Spleen (tissue), 7 donors: Measurements from ENCODE around the gene ZNF514.

ENCODE experiments used
- POLR2A ChIP-seq, 3 donors: fragments of 450-650 bp; IDR thresholded peaks; one replicate each; pipeline ENCODE4 v1.5.1; 2017; ENCODE audit warnings: antibody characterized with exemption in 3 of 3, mild to moderate bottlenecking in 1 of 3
- TF ChIP-seq, protein P1 (sequence below), 11 experiments: fragments of 200-600 bp in 7 of 11; fragments of 450-650 bp in 4 of 11; sonication (generic) in 4 of 11; IDR thresholded peaks in 8 of 11; conservative IDR thresholded peaks in 3 of 11; 1 replicate in 7 of 11; 2 replicates in 4 of 11; pipeline versions ENCODE4 v1.4.0 to v1.8.0; 2016 to 2021; ENCODE audit warnings: antibody characterized with exemption in 11 of 11, inconsistent platforms in 4 of 11, mild to moderate bottlenecking in 1 of 11
- donor health status: DM: no; HTN: no; CAD: no; lungs with moderate emphysema.
- donor health status: DM: no; HTN: no; CAD: no.
- donor health status: DM: no; HTN: no; CAD: no.

DNA sequence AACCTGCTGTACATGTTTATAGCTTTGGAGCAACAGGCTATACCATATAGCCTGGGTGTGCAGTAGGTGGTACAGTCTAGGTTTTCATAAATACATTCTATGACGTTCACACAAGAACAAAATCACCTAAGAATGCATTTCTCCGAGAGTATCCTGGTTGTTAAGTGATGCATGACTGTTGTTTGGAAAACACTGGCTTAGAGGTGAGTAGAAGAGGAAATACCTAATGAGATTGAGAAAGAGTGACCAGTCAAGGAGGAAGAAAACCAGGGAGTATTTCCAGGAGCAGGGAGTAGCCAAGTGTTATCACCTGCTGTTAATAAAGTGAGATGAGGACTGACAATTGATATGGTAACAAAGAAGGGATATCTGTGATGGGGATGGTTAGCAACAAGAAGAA, 44.7 kb upstream of the ZNF514 start:
- no peak for TF ChIP-seq POLR2A (IDR thresholded peaks at IDR 0.05)
- TF ChIP-seq, protein P1, sequence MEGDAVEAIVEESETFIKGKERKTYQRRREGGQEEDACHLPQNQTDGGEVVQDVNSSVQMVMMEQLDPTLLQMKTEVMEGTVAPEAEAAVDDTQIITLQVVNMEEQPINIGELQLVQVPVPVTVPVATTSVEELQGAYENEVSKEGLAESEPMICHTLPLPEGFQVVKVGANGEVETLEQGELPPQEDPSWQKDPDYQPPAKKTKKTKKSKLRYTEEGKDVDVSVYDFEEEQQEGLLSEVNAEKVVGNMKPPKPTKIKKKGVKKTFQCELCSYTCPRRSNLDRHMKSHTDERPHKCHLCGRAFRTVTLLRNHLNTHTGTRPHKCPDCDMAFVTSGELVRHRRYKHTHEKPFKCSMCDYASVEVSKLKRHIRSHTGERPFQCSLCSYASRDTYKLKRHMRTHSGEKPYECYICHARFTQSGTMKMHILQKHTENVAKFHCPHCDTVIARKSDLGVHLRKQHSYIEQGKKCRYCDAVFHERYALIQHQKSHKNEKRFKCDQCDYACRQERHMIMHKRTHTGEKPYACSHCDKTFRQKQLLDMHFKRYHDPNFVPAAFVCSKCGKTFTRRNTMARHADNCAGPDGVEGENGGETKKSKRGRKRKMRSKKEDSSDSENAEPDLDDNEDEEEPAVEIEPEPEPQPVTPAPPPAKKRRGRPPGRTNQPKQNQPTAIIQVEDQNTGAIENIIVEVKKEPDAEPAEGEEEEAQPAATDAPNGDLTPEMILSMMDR (IDR thresholded peaks at IDR 0.05 in 8 of 11, conservative IDR thresholded peaks at IDR 0.05 in 3 of 11) = no peak
